Activated CD4-positive, CD25-positive, alpha-beta regulatory T cell (primary cell): ENCODE data around the gene CHST9.

Experiments used
- DNase-seq, 4 experiments: peaks; one replicate each; lab custom pipeline; 2025; lab: John Stamatoyannopoulos, UW

The CHST9 gene

GRCh38 chr18:26865557-26865956 is 319.6 kb downstream of the CHST9 start, which contains the start of gene AQP4:
Gene AQP4, minus strand, starts transcription at chr18:26865707. Its CDS starts 18 bp downstream, at chr18:26865689.
- no peak for DNase-seq

- DNase-seq: no peak
Measured at GRCh38 chr18:26864658-26865057, 320.4 kb downstream of the CHST9 start.

- no peak for DNase-seq
Measured at GRCh38 chr18:26863921-26864497, 321.1 kb downstream of the CHST9 start.

GRCh38 chr18:26863122-26863879 is 321.8 kb downstream of the CHST9 start:
- no peak for DNase-seq

- DNase-seq: no peak
Measured at GRCh38 chr18:26862084-26862483, 323.0 kb downstream of the CHST9 start.
